Kidney tubule cell (primary cell): ENCODE measurements around the gene MARCHF9.

ENCODE experiments used
- DNase-seq: peaks from one replicate; pipeline ENCODE4 v3.0.0-alpha.2; 2018; ENCODE audit warnings: low spot score

Gene MARCHF9

GRCh38 chr12:57724936-57725740 is 29.8 kb upstream of the MARCHF9 start:
- DNase-seq = no peak

- DNase-seq = no peak
These were observed 29.1 kb upstream of the MARCHF9 start for GRCh38 chr12:57725851-57726150.

GRCh38 chr12:57726151-57726883 is 28.6 kb upstream of the MARCHF9 start:
- peak; percentile 75 for DNase-seq

GRCh38 chr12:57726884-57727757 is 27.8 kb upstream of the MARCHF9 start:
- peak; percentile 19 for DNase-seq

GRCh38 chr12:57727758-57728395 is 27.0 kb upstream of the MARCHF9 start:
- DNase-seq = peak; percentile 45

GRCh38 chr12:57729321-57729844 is 25.5 kb upstream of the MARCHF9 start:
- no peak for DNase-seq

GRCh38 chr12:57730336-57731067 is 24.4 kb upstream of the MARCHF9 start:
- DNase-seq = no peak

GRCh38 chr12:57731411-57732080 is 23.4 kb upstream of the MARCHF9 start:
- DNase-seq = no peak

GRCh38 chr12:57732270-57732669 is 22.6 kb upstream of the MARCHF9 start:
- no peak for DNase-seq

- DNase-seq = no peak
These were observed 21.9 kb upstream of the MARCHF9 start for GRCh38 chr12:57732726-57733593.

- no peak for DNase-seq
These were observed 21.0 kb upstream of the MARCHF9 start for GRCh38 chr12:57733928-57734327.

- DNase-seq = no peak
These were observed 20.3 kb upstream of the MARCHF9 start for GRCh38 chr12:57734591-57734990.

GRCh38 chr12:57735198-57735855 is 19.6 kb upstream of the MARCHF9 start:
- no peak for DNase-seq

- DNase-seq = no peak
These were observed 18.8 kb upstream of the MARCHF9 start for GRCh38 chr12:57735952-57736740.

- DNase-seq = no peak
These were observed 18.0 kb upstream of the MARCHF9 start for GRCh38 chr12:57736741-57737466.

- no peak for DNase-seq
These were observed 17.1 kb upstream of the MARCHF9 start for GRCh38 chr12:57737467-57738460.
